Suppressor macrophage treated with lipopolysaccharide for 1 hour (primary cell): Measurements from ENCODE around the gene OLR1.

Experiments used
- DNase-seq, 3 donors: peaks; one replicate each; pipeline ENCODE4 v3.0.0-alpha.2; 2020 to 2022

OLR1 gene

DNA sequence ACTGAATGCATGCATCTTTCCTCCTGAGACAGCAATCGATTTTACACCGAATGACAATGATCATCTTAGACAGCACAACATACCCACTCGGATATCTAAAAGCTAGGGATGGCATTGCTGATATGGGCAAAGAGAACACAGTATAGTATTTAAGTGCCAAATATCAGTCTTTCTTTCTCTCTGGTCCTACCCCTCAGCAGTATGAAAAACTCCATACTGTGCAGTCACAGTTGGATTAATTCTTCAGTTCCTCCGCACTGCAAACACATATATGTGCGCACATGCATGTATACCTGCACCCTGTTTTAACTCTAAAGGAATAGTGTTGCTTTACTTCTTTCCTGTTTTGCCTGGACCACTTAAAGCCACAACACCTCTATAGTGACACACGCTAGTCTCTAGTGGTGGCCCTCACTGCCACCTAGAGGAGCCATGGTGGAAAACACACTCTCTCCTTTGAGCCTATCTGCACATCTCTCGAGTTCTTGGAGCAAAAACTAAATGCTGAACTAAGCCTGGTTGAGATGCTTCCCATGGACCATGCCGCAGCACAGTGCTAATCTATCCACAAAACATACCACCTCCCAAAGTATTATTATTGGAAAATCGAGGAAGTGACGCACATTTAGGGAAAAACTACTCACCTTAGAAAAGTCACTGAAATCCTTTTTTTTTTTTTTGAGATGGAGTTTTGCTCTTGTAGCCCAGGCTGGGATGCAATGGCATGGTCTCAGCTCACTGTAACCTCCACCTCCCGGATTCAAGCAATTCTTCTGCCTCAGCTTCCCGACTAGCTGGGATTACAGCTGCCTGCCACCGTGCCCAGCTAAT lies 18.8 kb upstream of the OLR1 start:
- DNase-seq = peak; percentile 77 to 81 (median 78)

- DNase-seq = no peak
Observed at GRCh38 chr12:10189653-10190052, 17.7 kb upstream of the OLR1 start.

DNA sequence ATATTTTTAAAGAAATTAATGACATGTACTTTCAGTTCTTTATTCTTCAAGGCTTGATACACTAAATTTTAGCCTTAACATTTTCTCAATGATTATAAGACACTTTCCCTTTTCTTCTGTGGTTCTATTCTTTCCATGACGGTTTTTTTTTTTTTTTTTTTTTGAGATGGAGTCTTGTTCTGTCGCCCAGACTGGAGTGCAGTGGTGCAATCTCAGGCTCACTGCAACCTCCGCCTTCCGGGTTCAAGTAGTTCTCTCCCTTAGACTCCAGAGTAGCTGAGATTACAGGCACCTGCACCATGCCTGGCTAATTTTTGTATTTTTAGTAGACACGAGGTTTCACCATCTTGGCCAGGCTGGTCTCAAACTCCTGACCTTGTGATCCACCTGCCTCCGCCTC lies 15.0 kb upstream of the OLR1 start:
- DNase-seq = peak in 2 of 3 donors; percentile 34 to 35

DNA sequence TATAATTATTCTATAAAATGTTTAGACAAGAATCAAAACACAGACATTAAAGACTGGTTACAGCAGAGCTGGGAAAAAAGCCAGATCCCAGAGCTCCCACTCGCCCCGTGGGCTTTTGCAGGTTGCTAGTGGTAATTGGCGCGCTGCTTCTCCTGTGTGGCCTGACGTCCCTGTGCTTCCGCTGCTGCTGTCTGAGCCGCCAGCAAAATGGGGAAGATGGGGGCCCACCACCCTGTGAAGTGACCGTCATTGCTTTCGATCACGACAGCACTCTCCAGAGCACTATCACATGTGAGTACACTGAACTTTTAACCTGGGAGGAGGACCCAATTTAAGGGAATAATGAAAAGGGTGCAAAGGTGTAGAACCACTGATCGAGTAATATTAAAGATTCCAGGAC lies 14.4 kb upstream of the OLR1 start:
- peak; percentile 80 to 84 (median 80) for DNase-seq

DNA sequence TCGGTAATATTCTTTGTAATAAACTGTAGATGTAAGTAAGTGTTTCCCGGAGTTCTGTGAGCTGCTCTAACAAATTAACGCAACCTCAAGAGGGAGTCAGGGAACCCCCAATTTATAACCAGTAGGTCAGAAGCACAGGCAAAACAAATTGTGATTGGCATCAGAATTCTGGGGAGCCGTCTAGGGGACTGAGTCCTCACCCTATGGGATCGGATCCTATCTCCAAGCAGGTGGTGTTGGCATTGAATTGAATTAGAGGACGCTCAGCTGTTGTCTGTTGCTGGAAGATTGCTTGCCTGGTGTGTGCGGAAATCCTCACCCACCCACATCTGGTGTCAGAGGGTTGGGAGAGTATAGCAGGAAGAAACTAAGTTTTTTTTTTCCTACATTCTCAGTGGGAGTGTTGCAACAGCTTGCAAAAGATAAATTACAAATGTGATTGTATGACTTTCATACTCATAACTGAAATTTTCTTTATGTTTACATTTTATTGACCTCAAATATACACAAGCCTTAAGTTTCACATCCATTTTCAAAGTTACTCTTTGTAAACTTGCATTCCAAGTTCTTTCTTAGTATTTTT lies 12.4 kb upstream of the OLR1 start:
- peak; percentile 80 to 89 (median 86) for DNase-seq

GRCh38 chr12:10182354-10183049 lies 10.6 kb upstream of the OLR1 start:
- peak; percentile 86 to 97 (median 95) for DNase-seq

DNA sequence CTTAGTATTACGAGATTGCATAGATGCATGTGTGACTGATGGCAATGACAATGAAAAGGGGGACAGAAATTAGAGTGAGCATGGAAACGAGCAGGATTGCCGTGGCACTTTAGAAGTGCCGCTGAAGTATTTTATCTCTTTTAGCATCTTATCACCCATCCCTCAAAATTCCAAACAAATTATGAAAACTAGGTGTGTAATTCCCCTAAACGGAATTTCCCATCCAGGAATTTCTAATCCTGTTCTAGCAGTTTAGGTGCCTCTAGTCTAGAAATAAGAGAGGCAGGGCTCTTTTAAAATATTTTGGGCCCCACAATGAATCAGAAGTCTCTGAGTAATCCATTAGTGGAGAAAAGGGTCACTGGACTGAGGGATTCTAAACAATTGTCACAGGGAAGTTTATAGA lies 7.8 kb upstream of the OLR1 start:
- DNase-seq = peak; percentile 30 to 73 (median 64)

DNA sequence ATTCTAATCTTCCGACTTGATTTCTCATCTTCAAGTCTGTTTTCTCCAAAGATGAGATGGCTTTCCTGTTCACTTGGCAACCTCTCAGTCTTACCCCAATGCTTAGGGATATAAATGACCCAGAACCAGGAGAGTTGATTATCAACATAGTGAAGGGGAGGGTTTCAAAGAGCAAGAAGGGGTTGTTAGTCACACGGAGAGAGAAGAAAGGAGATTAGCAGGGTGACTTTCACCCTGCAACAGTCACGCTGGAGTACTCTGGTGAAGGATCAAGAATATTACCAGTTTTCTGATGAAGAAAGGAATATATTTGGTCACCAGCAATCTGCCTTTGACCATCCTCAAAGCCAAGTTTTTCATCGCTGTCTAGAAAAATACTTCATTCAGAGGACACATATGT lies 6.9 kb upstream of the OLR1 start, which contains the start of gene TMEM52B:
TMEM52B (plus strand) TSS at position 212 of the 400 bp plus-strand sequence. CDS start 543 bp downstream, outside the sequence.
- DNase-seq = no peak

GRCh38 chr12:10175846-10176636 lies 4.1 kb upstream of the OLR1 start:
- DNase-seq = no peak

DNA sequence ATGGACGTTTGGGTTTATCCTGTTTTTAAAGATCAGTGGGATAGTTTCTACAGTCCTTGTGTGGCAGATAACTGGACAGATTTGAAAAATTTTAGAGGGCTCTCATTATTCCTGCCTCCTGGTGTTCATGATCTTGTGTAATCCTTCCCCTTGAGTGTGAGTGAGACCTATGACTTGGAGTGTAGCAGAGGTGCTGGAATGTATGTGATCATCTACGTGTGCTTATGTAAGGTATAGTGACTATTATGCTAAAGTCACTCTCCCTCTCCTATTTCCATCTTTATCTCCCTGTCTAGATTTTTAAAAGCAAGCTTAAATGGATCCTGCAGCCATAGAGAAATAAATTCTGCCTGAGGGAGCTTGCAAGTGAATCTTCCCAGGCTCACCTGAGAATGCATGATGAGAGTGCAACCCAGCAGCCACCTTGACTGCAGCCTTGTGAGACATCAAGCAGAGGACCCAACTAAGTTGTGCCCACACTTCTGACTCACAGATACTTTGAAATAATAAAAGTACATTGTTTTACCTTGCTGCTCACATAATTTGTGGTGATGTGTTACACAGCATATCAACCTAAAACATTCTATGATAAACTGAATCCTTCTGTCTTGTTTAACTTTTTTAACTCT lies 3.2 kb upstream of the OLR1 start:
- DNase-seq = no peak

GRCh38 chr12:10170216-10170615 lies 1.7 kb downstream of the OLR1 start:
- no peak for DNase-seq

DNA sequence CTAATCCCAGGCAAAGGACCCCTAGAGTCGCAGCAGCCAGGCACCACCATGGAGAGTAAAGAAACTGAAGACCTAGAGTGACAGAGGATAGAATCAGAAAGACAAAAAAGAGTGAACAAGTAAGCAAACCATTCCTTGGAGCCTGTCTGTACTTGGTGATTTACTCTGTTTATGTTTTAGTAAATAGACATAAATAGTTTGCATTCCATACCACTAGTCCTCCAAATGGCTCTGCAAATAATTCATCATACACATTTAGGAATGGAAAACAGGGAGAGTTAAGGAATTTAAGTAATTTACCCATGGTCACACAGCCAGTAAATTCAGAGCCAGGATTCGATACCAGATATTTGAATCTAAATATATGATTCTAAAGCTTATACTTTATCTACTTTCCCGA lies 2.8 kb downstream of the OLR1 start:
- DNase-seq = no peak

- DNase-seq = peak; percentile 77 to 92 (median 87)
Observed at GRCh38 chr12:10167599-10167998, 4.3 kb downstream of the OLR1 start.

- no peak for DNase-seq
Observed at GRCh38 chr12:10165421-10165820, 6.5 kb downstream of the OLR1 start.

- no peak for DNase-seq
Observed at GRCh38 chr12:10163084-10163483, 8.8 kb downstream of the OLR1 start.

DNA sequence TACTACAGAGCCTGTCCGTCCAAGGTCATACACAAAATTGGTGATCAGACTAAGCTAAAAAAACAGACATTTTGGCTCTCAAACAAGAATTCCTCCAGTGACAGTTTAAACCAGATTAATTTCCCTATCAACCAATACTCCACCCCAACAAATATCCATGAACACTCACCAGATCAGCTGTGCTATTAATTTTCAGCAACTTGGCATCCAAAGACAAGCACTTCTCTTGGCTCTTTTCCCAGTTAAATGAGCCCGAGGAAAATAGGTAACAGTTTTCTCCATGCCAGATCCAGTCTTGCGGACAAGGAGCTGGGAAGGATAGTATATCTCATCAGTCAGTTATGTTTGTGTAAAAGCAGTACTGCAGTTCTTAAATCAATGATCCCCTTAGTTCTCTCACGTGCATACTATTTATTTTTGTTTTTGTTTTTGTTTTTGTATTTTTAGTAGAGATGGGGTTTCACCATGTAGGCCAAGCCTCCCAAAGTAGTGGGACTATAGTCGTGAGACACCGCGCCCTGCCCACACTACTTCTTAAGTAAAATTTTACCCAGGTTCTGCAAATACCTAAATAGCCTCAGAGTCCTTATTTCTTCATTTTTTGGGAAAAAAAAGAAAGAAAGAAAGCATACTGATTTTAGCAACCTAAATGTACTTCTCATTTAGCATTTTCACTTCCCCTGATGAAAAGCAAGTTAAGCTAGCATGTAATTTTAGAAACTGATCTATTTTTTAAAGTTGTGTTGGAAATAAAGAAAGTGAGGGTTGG lies 11.1 kb downstream of the OLR1 start:
- peak; percentile 42 to 61 (median 59) for DNase-seq

- peak in 1 of 3 donors; percentile 36 for DNase-seq
Observed at GRCh38 chr12:10159280-10159679, 12.7 kb downstream of the OLR1 start.

GRCh38 chr12:10158406-10158805 lies 13.5 kb downstream of the OLR1 start:
- peak; percentile 28 to 45 (median 36) for DNase-seq

DNA sequence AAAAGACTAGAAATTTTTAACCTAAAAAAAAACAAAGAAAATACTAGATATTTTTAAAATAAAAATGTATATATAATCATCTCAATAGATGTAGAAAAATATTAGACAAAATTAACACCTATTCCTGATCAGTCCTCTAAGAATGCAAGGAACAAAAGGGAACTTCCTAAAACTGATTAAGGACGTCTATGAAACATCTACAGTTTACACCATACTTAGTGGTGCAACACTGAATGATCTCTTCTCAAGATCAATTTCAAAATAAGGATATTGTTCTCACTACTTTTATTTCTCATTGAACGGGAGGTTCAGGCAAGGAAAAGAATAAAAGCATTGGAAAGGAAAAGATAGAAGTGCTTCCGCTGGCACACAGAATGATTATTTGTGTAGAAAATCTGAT lies 16.0 kb downstream of the OLR1 start:
- DNase-seq = peak; percentile 18 to 69 (median 64)

DNA sequence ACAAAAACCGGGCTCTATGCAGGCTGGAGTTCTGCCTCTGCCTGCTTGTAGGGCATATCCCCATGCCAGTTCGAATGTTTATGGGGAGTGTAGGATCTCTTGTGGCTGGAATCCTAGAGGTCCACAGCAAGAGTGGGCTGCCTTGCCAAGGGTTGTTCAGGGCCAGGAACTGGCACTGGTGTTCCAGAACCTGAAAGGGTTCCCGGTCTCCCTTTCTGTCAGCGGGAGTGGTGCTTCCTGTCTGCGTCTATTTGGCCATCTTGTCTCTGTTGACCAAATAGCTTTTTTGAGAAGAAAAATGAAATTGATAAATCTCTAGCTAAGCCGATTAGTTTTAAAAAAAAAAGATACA lies 17.8 kb downstream of the OLR1 start:
- DNase-seq = peak in 1 of 3 donors; percentile 11
